ENCODE measurements around the gene PPM1H. TPM values are rescaled to one million over a fixed set of nuclear protein-coding genes. Genes with fewer than 3 reads are reported as not detected.

PPM1H gene
- total and polyA plus RNA-seq, 10 of the 15 experiments (the other 5 are each of a cell fraction or from before 2014, with no cell fraction given): 0.11 to 0.83 (median 0.49) TPM

GRCh38 chr12:62841846-62842245, 93.1 kb downstream of the PPM1H start:
- no peak for DNase-seq (ENCODE audit: low read depth, low spot score)
- CTCF ChIA-PET: no interaction called here
- no peak for TF ChIP-seq NR2C1 (IDR thresholded peaks at IDR 0.05)
- TF ChIP-seq IRF5 (IDR thresholded peaks at IDR 0.05; ENCODE audit: borderline replicate concordance): no peak
- no peak for FAIRE-seq
- SMC1A ChIA-PET (ENCODE audit: uncharacterized antibody, unreplicated experiment): no interaction called here
- Histone ChIP-seq H3K9me3 (replicated peaks; ENCODE audit: control insufficient read depth, insufficient read depth, low read length) (no peaks in the 10 kb centered on the region; the same call in 2 of the 3 replicates), H3K9ac (ENCODE audit: control insufficient read depth, insufficient read depth, low read length) (no peak overlapping the region), H3K4me2 (ENCODE audit: control insufficient read depth, insufficient read depth) (no peak overlapping the region), H2AFZ (ENCODE audit: control insufficient read depth, low read depth, low read length) (no peak overlapping the region), H3K27me3 (replicated peaks in 1 of 2; ENCODE audit: control insufficient read depth in 2 of 2, insufficient read depth in 2 of 2, low read length in 1 of 2) (no peaks in the 10 kb centered on the region), H3K79me2 (ENCODE audit: control insufficient read depth, insufficient read depth, low read length) (no peaks in the 10 kb centered on the region), H3K36me3 (ENCODE audit: control insufficient read depth in 2 of 2, insufficient read depth in 2 of 2, low read length in 1 of 2) (no peaks in the 10 kb centered on the region), H3K27ac (ENCODE audit: control insufficient read depth, insufficient read depth) (no peak overlapping the region), H3K4me3 (no peak overlapping the region), H4K20me1 (ENCODE audit: control insufficient read depth, insufficient read depth) (no peaks in the 10 kb centered on the region), H3K4me1 (ENCODE audit: control insufficient read depth, insufficient read depth, low read length) (peaks cover 4% of the 10 kb centered on the region; the same call in 1 of the 2 replicates)
- intact Hi-C loops (cut with micrococcal nuclease; ENCODE audit: unreplicated experiment) (no loop called here), in situ Hi-C loops (cut with MboI) (no loop called here)
- RAD21 ChIA-PET (ENCODE audit: unreplicated experiment): no interaction called here
- ATAC-seq: no peak
- WGBS (ENCODE audit: insufficient coverage, insufficient replicate concordance, low lambda C conversion rate, missing lambda C conversion rate): 2% methylated on average over 3 of the region's 3 CpGs
- BruUV-seq (replicated peaks): no TSS peak
- POLR2A ChIA-PET: no interaction called here

DNA sequence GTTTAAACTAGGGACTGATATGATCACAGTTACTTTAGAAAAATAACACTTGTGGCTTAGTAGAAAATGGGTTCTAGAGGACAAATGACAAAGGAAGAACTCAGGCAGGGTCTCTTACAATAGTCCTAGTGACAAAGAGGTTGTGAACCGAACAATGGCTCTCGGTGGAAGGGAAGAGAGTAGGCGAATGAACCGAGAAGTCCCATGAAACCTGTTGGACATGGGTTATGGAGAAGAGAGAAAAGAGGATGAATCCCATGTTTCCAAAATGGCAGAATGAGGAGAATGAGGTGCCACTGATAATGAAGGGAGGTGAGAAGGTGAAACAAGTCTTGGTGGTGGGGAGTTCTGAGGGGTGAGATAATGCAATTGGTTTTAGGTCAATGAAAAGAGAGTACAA, 94.1 kb downstream of the PPM1H start:
- no peaks in the 10 kb centered on the region for H3K79me2 ChIP-seq (ENCODE audit: control insufficient read depth, insufficient read depth, low read length)
- H2AFZ ChIP-seq (ENCODE audit: control insufficient read depth, low read depth, low read length): no peak overlapping the region
- no peak for FAIRE-seq
- H3K27me3 ChIP-seq (replicated peaks in 1 of 2; ENCODE audit: control insufficient read depth in 2 of 2, insufficient read depth in 2 of 2, low read length in 1 of 2): no peaks in the 10 kb centered on the region
- TF ChIP-seq PAX8 (IDR thresholded peaks at IDR 0.05) (no peak), MLLT1 (IDR thresholded peaks at IDR 0.05) (no peak), ZNF217 (IDR thresholded peaks at IDR 0.05) (no peak)
- TF ChIP-seq, protein P1, sequence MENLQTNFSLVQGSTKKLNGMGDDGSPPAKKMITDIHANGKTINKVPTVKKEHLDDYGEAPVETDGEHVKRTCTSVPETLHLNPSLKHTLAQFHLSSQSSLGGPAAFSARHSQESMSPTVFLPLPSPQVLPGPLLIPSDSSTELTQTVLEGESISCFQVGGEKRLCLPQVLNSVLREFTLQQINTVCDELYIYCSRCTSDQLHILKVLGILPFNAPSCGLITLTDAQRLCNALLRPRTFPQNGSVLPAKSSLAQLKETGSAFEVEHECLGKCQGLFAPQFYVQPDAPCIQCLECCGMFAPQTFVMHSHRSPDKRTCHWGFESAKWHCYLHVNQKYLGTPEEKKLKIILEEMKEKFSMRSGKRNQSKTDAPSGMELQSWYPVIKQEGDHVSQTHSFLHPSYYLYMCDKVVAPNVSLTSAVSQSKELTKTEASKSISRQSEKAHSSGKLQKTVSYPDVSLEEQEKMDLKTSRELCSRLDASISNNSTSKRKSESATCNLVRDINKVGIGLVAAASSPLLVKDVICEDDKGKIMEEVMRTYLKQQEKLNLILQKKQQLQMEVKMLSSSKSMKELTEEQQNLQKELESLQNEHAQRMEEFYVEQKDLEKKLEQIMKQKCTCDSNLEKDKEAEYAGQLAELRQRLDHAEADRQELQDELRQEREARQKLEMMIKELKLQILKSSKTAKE (IDR thresholded peaks at IDR 0.05; ENCODE audit: low read depth, poor library complexity, severe bottlenecking): no peak
- TF ChIP-seq, protein P2, sequence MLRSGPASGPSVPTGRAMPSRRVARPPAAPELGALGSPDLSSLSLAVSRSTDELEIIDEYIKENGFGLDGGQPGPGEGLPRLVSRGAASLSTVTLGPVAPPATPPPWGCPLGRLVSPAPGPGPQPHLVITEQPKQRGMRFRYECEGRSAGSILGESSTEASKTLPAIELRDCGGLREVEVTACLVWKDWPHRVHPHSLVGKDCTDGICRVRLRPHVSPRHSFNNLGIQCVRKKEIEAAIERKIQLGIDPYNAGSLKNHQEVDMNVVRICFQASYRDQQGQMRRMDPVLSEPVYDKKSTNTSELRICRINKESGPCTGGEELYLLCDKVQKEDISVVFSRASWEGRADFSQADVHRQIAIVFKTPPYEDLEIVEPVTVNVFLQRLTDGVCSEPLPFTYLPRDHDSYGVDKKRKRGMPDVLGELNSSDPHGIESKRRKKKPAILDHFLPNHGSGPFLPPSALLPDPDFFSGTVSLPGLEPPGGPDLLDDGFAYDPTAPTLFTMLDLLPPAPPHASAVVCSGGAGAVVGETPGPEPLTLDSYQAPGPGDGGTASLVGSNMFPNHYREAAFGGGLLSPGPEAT (IDR thresholded peaks at IDR 0.05; ENCODE audit: low read depth): no peak
- no peaks in the 10 kb centered on the region for H4K20me1 ChIP-seq (ENCODE audit: control insufficient read depth, insufficient read depth)
- no peak overlapping the region for H3K4me2 ChIP-seq (ENCODE audit: control insufficient read depth, insufficient read depth)
- ChIA-PET POLR2A (no interaction called here), CTCF (no interaction called here), RAD21 (ENCODE audit: unreplicated experiment) (no interaction called here), SMC1A (ENCODE audit: uncharacterized antibody, unreplicated experiment) (interaction anchor here (1.0 kb wide), 1 partner anchor 27 kb away, joined by 3 read pairs; no protein-coding TSS in a partner anchor)
- no peak overlapping the region for H3K9ac ChIP-seq (ENCODE audit: control insufficient read depth, insufficient read depth, low read length)
- DNase-seq (ENCODE audit: low read depth, low spot score): no peak
- no peak for ATAC-seq
- no peaks in the 10 kb centered on the region; the same call in 2 of the 3 replicates for H3K9me3 ChIP-seq (replicated peaks; ENCODE audit: control insufficient read depth, insufficient read depth, low read length)
- BruUV-seq (replicated peaks): no TSS peak
- no peak overlapping the region for H3K4me3 ChIP-seq
- H3K4me1 ChIP-seq (ENCODE audit: control insufficient read depth, insufficient read depth, low read length): peaks cover 4% of the 10 kb centered on the region; the same call in 1 of the 2 replicates
- H3K36me3 ChIP-seq (ENCODE audit: control insufficient read depth in 2 of 2, insufficient read depth in 2 of 2, low read length in 1 of 2): no peaks in the 10 kb centered on the region
- no peak overlapping the region for H3K27ac ChIP-seq (ENCODE audit: control insufficient read depth, insufficient read depth)
- in situ Hi-C loops (cut with MboI) (no loop called here), intact Hi-C loops (cut with micrococcal nuclease; ENCODE audit: unreplicated experiment) (no loop called here)
- 73% methylated on average over 4 of the region's 4 CpGs for WGBS (ENCODE audit: insufficient coverage, insufficient replicate concordance, low lambda C conversion rate, missing lambda C conversion rate)

Data from GM12878 (cell line).